ENCODE measurements around the gene PITPNC1. TPM values are rescaled to one million over a fixed set of nuclear protein-coding genes. Genes with fewer than 3 reads are reported as not detected.

PITPNC1 gene
- total and polyA plus RNA-seq, 2 of the 13 experiments (the other 11 are each of a cell fraction or from before 2014, with no cell fraction given), result 4.1 to 5.7 TPM

DNA sequence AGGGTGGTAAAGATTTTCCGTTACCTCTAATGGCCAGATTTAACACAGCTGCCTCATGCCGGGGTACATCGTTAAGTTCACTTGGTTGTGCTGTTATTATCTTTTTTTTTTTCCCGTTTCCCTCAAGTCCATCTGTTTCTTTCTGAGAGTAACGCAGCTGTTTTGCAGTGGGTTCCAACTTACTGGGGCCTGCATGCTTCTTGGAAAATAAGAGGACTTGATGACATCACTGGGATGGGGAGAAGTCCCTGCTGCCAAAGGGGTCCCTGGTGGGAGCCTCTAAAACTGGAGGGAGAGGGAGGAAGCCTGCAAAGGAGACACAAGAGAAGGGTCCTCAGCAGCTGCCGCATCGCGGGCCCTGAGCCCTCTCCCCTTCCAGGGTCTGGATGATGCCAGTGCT lies 262.9 kb downstream of the PITPNC1 start:
- Histone ChIP-seq H3K36me3 (replicated peaks in 1 of 2; ENCODE audit: control insufficient read depth in 1 of 2, insufficient read depth in 2 of 2, low read length in 2 of 2) (no peaks in the 10 kb centered on the region), H3K9me3 (ENCODE audit: low read length) (no peaks in the 10 kb centered on the region), H3K4me1 (ENCODE audit: insufficient read depth, low read length) (peaks cover 23% of the 10 kb centered on the region), H3K4me2 (ENCODE audit: low read depth, low read length) (peak overlapping the region; percentile 49), H4K20me1 (ENCODE audit: insufficient read depth, low read length) (no peaks in the 10 kb centered on the region), H3K27ac (ENCODE audit: extremely low read length, insufficient read depth, low read length) (no peak overlapping the region), H3K79me2 (ENCODE audit: insufficient read depth, low read length) (no peaks in the 10 kb centered on the region), H3K4me3 (replicated peaks in 1 of 3; ENCODE audit: insufficient read depth in 1 of 3, low read depth in 2 of 3, low read length in 3 of 3) (no peak overlapping the region), H3K27me3 (ENCODE audit: control insufficient read depth in 1 of 2, insufficient read depth in 2 of 2, low read length in 2 of 2) (no peaks in the 10 kb centered on the region), H2AFZ (ENCODE audit: low read length) (no peak overlapping the region), H3K9ac (ENCODE audit: insufficient read depth, low read depth, low read length) (no peak overlapping the region)
- CTCF ChIA-PET (ENCODE audit: low intra/inter-chr PET ratio, low total read pairs), result no interaction called here
- WGBS (ENCODE audit: low lambda C conversion rate), result 48% methylated on average over 8 of the region's 8 CpGs
- ATAC-seq (peak; percentile 26; the same call in 1 of the 3 replicates), FAIRE-seq (no peak), DNase-seq (ENCODE audit: low spot score) (no peak)
- BruUV-seq (replicated peaks), result no TSS peak
- POLR2A ChIA-PET, result interaction anchor here (1.1 kb wide), 1 partner anchor 9 kb away, joined by 7 read pairs; no protein-coding TSS in a partner anchor
- intact Hi-C loops (cut with micrococcal nuclease; ENCODE audit: unreplicated experiment), result no loop called here
- in situ Hi-C loops (cut with HindIII; ENCODE audit: extremely low pct_ligation_motif_present, low pct_unique_long_range_greater_than_20kb), result no loop called here
- TF ChIP-seq ZNF382 (CRISPR knock-in tag; IDR thresholded peaks at IDR 0.05; ENCODE audit: borderline replicate concordance) (no peak), MYNN (CRISPR knock-in tag; IDR thresholded peaks at IDR 0.05; ENCODE audit: low read depth) (no peak), CEBPG (CRISPR knock-in tag; IDR thresholded peaks at IDR 0.05) (no peak), CREB1 (IDR thresholded peaks at IDR 0.05) (peak; percentile 32; the same call in 1 of the 2 replicates), CREB1 (CRISPR knock-in tag; IDR thresholded peaks at IDR 0.05) (no peak), GATAD2A (CRISPR knock-in tag; IDR thresholded peaks at IDR 0.05) (0 out of 2 replicates have a peak, but pooled peaks have one; percentile 1), NONO (IDR thresholded peaks at IDR 0.05) (no peak), NONO (CRISPR knock-in tag; conservative IDR thresholded peaks at IDR 0.05) (no peak), DR1 (CRISPR knock-in tag; IDR thresholded peaks at IDR 0.05) (no peak), ISX (CRISPR knock-in tag; conservative IDR thresholded peaks at IDR 0.05) (no peak), HDAC1 (CRISPR knock-in tag; IDR thresholded peaks at IDR 0.05) (0 out of 2 replicates have a peak, but pooled peaks have one; percentile 11), NR2F6 (IDR thresholded peaks at IDR 0.05) (no peak), NR2F6 (CRISPR knock-in tag; IDR thresholded peaks at IDR 0.05) (no peak), EZH2 (conservative IDR thresholded peaks at IDR 0.05; ENCODE audit: low read depth, low read length) (no peak)
- TF ChIP-seq, protein P1, sequence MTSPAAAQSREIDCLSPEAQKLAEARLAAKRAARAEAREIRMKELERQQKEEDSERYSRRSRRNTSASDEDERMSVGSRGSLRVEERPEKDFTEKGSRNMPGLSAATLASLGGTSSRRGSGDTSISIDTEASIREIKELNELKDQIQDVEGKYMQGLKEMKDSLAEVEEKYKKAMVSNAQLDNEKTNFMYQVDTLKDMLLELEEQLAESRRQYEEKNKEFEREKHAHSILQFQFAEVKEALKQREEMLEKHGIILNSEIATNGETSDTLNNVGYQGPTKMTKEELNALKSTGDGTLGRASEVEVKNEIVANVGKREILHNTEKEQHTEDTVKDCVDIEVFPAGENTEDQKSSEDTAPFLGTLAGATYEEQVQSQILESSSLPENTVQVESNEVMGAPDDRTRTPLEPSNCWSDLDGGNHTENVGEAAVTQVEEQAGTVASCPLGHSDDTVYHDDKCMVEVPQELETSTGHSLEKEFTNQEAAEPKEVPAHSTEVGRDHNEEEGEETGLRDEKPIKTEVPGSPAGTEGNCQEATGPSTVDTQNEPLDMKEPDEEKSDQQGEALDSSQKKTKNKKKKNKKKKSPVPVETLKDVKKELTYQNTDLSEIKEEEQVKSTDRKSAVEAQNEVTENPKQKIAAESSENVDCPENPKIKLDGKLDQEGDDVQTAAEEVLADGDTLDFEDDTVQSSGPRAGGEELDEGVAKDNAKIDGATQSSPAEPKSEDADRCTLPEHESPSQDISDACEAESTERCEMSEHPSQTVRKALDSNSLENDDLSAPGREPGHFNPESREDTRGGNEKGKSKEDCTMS (CRISPR knock-in tag; conservative IDR thresholded peaks at IDR 0.05), result no peak
- TF ChIP-seq, protein P2, sequence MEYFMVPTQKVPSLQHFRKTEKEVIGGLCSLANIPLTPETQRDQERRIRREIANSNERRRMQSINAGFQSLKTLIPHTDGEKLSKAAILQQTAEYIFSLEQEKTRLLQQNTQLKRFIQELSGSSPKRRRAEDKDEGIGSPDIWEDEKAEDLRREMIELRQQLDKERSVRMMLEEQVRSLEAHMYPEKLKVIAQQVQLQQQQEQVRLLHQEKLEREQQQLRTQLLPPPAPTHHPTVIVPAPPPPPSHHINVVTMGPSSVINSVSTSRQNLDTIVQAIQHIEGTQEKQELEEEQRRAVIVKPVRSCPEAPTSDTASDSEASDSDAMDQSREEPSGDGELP (IDR thresholded peaks at IDR 0.05; ENCODE audit: borderline replicate concordance, low read depth), result 0 out of 2 replicates have a peak, but pooled peaks have one; percentile 6
- TF ChIP-seq, protein P3, sequence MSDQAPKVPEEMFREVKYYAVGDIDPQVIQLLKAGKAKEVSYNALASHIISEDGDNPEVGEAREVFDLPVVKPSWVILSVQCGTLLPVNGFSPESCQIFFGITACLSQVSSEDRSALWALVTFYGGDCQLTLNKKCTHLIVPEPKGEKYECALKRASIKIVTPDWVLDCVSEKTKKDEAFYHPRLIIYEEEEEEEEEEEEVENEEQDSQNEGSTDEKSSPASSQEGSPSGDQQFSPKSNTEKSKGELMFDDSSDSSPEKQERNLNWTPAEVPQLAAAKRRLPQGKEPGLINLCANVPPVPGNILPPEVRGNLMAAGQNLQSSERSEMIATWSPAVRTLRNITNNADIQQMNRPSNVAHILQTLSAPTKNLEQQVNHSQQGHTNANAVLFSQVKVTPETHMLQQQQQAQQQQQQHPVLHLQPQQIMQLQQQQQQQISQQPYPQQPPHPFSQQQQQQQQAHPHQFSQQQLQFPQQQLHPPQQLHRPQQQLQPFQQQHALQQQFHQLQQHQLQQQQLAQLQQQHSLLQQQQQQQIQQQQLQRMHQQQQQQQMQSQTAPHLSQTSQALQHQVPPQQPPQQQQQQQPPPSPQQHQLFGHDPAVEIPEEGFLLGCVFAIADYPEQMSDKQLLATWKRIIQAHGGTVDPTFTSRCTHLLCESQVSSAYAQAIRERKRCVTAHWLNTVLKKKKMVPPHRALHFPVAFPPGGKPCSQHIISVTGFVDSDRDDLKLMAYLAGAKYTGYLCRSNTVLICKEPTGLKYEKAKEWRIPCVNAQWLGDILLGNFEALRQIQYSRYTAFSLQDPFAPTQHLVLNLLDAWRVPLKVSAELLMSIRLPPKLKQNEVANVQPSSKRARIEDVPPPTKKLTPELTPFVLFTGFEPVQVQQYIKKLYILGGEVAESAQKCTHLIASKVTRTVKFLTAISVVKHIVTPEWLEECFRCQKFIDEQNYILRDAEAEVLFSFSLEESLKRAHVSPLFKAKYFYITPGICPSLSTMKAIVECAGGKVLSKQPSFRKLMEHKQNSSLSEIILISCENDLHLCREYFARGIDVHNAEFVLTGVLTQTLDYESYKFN (CRISPR knock-in tag; conservative IDR thresholded peaks at IDR 0.05), result peak; percentile 9; the same call in 1 of the 2 replicates
